ENCODE measurements around the gene LYRM2. TPM values are rescaled to one million over a fixed set of nuclear protein-coding genes. Genes with fewer than 3 reads are reported as not detected.

Gene LYRM2
- total and polyA plus RNA-seq, 9 of the 15 experiments (the other 6 are each of a cell fraction or from before 2014, with no cell fraction given): 13.9 to 115 (median 42.9) TPM

- Histone ChIP-seq H3K4me2 (ENCODE audit: insufficient read depth, low read length) (no peak overlapping the region), H3K4me3 (no peak overlapping the region), H3K27me3 (ENCODE audit: control insufficient read depth in 2 of 2, insufficient read depth in 2 of 2, low read length in 2 of 2) (peaks cover 35 to 36% of the 10 kb centered on the region in 2 experiments), H3K9me3 (replicated peaks; ENCODE audit: control insufficient read depth, insufficient read depth, low read depth, low read length) (no peaks in the 10 kb centered on the region), H3K9ac (ENCODE audit: insufficient read depth in 1 of 2, low read depth in 2 of 2, low read length in 2 of 2) (no peak overlapping the region), H2AFZ (ENCODE audit: low read depth, low read length) (no peak overlapping the region), H4K20me1 (replicated peaks; ENCODE audit: control insufficient read depth, insufficient read depth, low read length) (no peaks in the 10 kb centered on the region), H3K27ac (ENCODE audit: extremely low read depth, low read depth, low read length) (no peak overlapping the region), H3K79me2 (ENCODE audit: control insufficient read depth, insufficient read depth, low read length) (no peaks in the 10 kb centered on the region), H3K9me1 (ENCODE audit: control insufficient read depth, insufficient read depth, low read length) (no peaks in the 10 kb centered on the region), H3K36me3 (ENCODE audit: control insufficient read depth, insufficient read depth, low read length) (no peaks in the 10 kb centered on the region), H3K4me1 (replicated peaks in 1 of 2; ENCODE audit: control insufficient read depth in 2 of 2, insufficient read depth in 2 of 2, low read length in 2 of 2) (no peaks in the 10 kb centered on the region)
- POLR2A ChIA-PET: no interaction called here
- intact Hi-C loops (cut with micrococcal nuclease): no loop called here
- WGBS (ENCODE audit: insufficient coverage, low coverage, missing lambda C conversion rate): 0% methylated on average over 1 of the region's 1 CpG
- TF ChIP-seq, protein P1, sequence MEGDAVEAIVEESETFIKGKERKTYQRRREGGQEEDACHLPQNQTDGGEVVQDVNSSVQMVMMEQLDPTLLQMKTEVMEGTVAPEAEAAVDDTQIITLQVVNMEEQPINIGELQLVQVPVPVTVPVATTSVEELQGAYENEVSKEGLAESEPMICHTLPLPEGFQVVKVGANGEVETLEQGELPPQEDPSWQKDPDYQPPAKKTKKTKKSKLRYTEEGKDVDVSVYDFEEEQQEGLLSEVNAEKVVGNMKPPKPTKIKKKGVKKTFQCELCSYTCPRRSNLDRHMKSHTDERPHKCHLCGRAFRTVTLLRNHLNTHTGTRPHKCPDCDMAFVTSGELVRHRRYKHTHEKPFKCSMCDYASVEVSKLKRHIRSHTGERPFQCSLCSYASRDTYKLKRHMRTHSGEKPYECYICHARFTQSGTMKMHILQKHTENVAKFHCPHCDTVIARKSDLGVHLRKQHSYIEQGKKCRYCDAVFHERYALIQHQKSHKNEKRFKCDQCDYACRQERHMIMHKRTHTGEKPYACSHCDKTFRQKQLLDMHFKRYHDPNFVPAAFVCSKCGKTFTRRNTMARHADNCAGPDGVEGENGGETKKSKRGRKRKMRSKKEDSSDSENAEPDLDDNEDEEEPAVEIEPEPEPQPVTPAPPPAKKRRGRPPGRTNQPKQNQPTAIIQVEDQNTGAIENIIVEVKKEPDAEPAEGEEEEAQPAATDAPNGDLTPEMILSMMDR (IDR thresholded peaks at IDR 0.05 in 2 of 3, conservative IDR thresholded peaks at IDR 0.05 in 1 of 3; ENCODE audit: insufficient read depth in 2 of 3, low read depth in 1 of 3, low read length in 3 of 3): no peak
- TF ChIP-seq ZFP36 (IDR thresholded peaks at IDR 0.05; ENCODE audit: low read depth, low read length, partially characterized antibody) (no peak), CBFA2T2 (conservative IDR thresholded peaks at IDR 0.05) (no peak), GABPB2 (CRISPR knock-in tag; conservative IDR thresholded peaks at IDR 0.05) (no peak), KLF10 (CRISPR knock-in tag; IDR thresholded peaks at IDR 0.05) (no peak), RBFOX2 (IDR thresholded peaks at IDR 0.05; ENCODE audit: low read depth, low read length) (no peak), JUND (IDR thresholded peaks at IDR 0.05; ENCODE audit: borderline replicate concordance, low read depth, low read length) (no peak), JUND (tag; IDR thresholded peaks at IDR 0.05; ENCODE audit: borderline replicate concordance, low read depth, low read length) (no peak), MBD2 (IDR thresholded peaks at IDR 0.05; ENCODE audit: borderline replicate concordance, low read depth) (no peak), GATAD2A (IDR thresholded peaks at IDR 0.05) (no peak), PTRF (tag; IDR thresholded peaks at IDR 0.05) (no peak), ZNF24 (IDR thresholded peaks at IDR 0.05) (no peak), ZNF589 (CRISPR knock-in tag; IDR thresholded peaks at IDR 0.05; ENCODE audit: low read depth) (no peak), CEBPG (CRISPR knock-in tag; IDR thresholded peaks at IDR 0.05) (no peak), CEBPG (tag; conservative IDR thresholded peaks at IDR 0.05 in 1 of 2, IDR thresholded peaks at IDR 0.05 in 1 of 2) (no peak), SMARCC2 (IDR thresholded peaks at IDR 0.05; ENCODE audit: low read depth) (no peak), ZNF197 (CRISPR knock-in tag; IDR thresholded peaks at IDR 0.05; ENCODE audit: low read depth) (no peak), IRF1 (CRISPR knock-in tag; IDR thresholded peaks at IDR 0.05; ENCODE audit: borderline replicate concordance) (no peak), L3MBTL2 (IDR thresholded peaks at IDR 0.05) (no peak), ELF1 (tag; IDR thresholded peaks at IDR 0.05) (no peak)
- TF ChIP-seq, protein P2, sequence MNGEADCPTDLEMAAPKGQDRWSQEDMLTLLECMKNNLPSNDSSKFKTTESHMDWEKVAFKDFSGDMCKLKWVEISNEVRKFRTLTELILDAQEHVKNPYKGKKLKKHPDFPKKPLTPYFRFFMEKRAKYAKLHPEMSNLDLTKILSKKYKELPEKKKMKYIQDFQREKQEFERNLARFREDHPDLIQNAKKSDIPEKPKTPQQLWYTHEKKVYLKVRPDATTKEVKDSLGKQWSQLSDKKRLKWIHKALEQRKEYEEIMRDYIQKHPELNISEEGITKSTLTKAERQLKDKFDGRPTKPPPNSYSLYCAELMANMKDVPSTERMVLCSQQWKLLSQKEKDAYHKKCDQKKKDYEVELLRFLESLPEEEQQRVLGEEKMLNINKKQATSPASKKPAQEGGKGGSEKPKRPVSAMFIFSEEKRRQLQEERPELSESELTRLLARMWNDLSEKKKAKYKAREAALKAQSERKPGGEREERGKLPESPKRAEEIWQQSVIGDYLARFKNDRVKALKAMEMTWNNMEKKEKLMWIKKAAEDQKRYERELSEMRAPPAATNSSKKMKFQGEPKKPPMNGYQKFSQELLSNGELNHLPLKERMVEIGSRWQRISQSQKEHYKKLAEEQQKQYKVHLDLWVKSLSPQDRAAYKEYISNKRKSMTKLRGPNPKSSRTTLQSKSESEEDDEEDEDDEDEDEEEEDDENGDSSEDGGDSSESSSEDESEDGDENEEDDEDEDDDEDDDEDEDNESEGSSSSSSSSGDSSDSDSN (IDR thresholded peaks at IDR 0.05; ENCODE audit: borderline replicate concordance in 1 of 2, low read depth in 2 of 2, low read length in 2 of 2): no peak
- no peak for ATAC-seq
- DNase-seq (ENCODE audit: extremely low read depth in 1 of 4, low spot score in 3 of 4): no peak
- BruUV-seq (replicated peaks): no TSS peak
- in situ Hi-C loops (cut with MboI): no loop called here
- no peak for FAIRE-seq
- CTCF ChIA-PET (ENCODE audit: low intra/inter-chr PET ratio): no interaction called here
Observed at GRCh38 chr6:89563866-89564265, 74.7 kb downstream of the LYRM2 start.

Data from K562 (cell line).